Stimulated activated CD4-positive, alpha-beta T cell treated with anti-CD3 and anti-CD28 coated beads, Interleukin-4, amount 100 ng/mL, for 48 hours (primary cell): Measurements from ENCODE around the gene CCDC141.

Experiments
- DNase-seq, 2 donors: peaks; one replicate each; pipeline ENCODE4 v3.0.0-alpha.2; 2020; ENCODE audit warnings: low read depth in 2 of 2

The CCDC141 gene

DNA sequence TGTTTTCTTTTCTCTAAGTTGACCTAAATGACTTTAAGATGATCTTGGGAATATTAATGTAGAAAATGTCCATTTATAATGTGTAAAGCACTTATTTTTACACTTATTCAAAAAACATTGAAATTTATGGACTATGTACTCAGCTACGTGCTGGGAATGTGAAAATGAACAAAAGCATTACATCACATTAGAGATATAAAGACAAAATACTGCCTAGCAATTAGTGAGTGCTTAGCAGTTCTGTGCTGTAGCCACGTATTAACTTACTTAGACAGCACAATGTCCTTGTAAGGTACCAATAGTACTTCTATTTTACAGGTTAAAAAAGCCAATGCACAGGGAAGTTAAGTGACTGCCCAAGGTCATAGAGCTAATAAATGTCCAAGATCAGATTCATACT, 138.9 kb downstream of the CCDC141 start:
- no peak for DNase-seq

- no peak for DNase-seq
Measured at GRCh38 chr2:178910005-178910404, 139.9 kb downstream of the CCDC141 start.

DNA sequence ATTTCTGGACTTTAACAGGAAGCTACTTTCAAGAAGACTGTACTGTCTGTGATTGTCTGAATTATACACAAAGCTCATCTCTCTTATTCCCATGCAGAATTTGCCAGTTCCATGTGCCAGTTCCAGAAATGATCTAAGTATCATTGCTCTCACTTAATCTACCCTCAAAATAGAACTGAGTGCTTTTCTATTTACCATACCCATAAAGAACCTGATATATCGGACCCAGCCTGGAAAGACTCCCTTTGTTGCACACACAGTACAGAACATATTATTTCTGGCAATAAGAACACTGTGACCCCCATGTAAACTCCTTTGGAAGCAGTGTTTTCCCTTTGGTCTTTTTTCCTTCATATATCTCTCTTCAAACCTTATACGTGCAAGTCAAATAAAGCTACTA, 140.4 kb downstream of the CCDC141 start:
- DNase-seq = no peak

DNA sequence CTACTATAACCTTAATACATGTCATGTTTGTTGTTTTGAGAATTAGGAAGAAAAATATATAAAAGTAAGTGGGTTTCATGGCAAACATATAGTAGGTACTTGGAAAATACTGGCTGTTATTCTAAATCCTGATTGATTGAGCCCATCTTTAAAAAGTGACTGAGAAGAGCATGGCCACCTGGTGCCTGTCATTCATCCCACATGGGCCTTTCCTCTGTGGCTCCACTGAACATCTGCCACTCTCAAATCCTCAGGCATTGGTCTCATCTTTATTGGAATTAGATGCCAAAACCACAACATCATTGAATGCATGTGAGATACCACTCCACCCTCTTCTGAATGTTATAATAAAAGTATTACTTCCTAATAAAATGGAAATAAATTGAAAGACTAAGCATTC, 141.1 kb downstream of the CCDC141 start:
- no peak for DNase-seq

- no peak for DNase-seq
Measured at GRCh38 chr2:178905261-178905660, 144.7 kb downstream of the CCDC141 start.

DNA sequence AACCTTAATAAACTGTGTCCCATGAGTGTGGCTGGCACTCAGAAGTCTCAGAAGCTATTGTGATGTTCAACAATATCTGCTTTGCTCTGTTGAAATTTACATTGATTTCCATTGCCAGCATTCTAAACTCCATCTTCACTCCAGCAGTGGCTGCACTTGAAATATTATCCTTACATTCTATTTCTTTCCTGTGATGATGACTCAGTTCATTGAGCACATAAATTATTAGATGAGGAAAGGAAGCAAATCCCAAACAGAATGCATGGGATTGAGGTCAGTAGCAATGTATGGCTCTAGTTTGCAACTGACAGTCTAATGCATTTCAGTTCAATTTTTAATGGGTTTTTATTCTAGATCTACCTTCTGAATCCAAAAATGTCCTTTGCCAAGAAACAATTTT, 150.3 kb downstream of the CCDC141 start:
- no peak for DNase-seq

- DNase-seq = no peak
Measured at GRCh38 chr2:178895872-178896271, 154.1 kb downstream of the CCDC141 start.

- DNase-seq = no peak
Measured at GRCh38 chr2:178895171-178895570, 154.8 kb downstream of the CCDC141 start.

GRCh38 chr2:178892751-178893625, 156.9 kb downstream of the CCDC141 start:
- no peak for DNase-seq

DNA sequence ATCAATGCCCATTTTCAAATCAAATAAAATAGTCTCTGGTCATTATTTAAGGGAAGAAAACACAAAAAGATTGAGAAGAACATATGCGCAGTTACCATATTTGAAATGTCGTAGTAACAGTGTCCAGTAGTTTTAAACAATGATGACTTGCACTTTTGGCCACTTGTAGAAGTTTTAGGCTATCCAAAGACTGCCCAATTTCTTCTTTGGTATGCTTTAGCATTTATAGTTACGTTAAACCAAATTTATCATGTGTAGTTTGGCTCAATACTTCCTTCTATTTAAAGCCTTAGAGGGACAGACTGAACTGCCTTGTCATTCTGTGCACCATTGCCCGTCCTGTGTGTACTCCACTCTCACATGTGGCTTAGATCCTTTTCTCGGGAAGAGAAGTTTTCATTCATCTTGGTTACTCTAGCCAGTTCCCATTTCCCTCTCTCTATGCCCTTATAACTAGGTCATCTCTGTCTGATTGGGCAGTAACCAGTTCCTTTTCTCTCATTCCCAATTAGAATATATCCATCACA, 157.9 kb downstream of the CCDC141 start:
- DNase-seq = no peak

DNA sequence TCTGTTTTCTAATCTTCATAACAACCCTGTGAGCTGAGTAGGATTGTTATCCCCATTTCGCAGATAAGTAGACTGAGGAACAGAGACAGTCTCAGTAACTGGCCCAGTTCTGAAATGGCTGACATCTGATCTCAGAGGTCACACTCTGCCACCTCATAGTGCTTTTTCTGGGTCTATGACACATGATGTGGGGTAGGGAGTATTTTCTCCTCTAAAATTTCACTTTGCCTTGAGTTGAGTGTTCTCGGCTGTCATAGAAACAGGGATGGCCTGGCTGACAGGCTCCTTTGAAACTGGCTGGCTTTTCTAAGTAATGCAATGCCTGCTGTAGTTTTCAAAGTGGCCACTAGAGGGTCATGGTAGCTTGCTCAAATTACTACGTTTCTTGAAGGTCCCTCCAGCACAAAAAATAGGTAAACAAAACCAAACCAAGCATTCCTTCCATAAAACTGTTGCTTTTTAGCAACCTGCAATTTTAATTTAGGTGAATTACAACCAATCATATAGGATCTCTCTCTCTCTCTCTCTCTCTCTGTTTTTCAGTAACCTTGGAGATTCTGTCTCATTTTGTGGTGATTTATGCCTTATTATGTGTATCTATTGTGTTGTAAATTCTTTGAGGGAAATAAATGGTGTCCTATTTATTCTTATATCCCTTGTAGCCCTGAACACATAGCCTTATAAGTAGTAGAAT, 158.5 kb downstream of the CCDC141 start:
- DNase-seq = peak; percentile 53 to 55

GRCh38 chr2:178886006-178886405, 163.9 kb downstream of the CCDC141 start:
- DNase-seq = no peak

DNA sequence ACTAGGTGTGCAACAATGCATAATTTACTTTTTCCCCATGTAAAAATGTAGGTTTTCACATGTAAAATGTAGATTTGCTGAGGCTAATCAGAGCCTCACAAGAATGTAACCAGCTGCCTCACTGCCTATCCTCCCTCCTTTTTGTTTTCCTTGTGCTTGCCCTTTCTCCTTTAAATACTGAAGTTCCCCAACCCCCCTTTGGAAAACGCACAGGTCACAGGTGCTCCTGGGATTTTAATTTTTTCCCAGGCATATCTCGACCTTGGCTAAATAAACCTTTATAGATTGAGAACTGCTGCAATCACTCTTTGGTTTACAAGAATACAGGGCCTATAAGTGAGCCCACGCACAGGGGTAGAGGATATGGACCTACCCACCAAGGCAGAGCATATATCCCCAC, 165.5 kb downstream of the CCDC141 start:
- no peak for DNase-seq

- DNase-seq = no peak
Measured at GRCh38 chr2:178882666-178883440, 167.1 kb downstream of the CCDC141 start.

DNA sequence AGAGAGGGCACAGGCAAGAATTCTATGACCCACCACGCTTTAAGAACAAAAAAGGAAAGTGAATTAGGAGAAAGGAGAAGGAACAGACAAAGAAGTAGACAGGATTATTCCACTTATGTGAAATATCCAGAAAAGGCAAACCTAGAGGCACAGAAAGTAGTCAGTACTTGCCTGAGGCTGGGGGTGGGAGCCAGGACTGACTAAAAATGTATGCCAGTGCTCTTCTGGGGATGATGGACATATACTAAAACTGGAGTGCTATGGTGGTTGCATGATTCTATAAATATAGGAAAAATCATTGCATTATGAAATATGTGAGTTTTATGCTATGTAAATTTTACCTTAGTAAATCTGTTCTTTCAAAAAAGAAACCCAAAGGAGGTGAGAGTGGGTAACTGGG, 168.9 kb downstream of the CCDC141 start:
- no peak for DNase-seq

DNA sequence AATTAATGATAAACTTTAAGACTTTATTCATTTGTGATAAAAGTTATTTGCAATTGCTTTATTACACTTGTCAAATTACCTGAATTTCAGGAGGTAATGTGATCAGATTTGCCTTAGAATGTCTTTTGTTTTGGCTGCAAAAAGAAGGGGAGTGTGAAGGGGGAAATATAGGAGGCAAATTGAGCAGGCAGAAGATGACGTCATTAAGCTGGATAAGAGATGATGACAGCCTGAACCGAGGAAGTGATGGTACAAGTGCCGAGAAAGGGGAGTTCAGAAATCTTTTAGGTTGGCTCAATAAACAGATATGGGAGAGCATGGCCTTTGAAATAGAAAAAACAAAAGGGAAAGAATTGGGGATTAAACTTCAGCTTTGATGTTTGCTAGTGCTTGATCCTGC, 169.7 kb downstream of the CCDC141 start:
- DNase-seq = no peak

GRCh38 chr2:178877874-178878273, 172.1 kb downstream of the CCDC141 start:
- DNase-seq = no peak

- no peak for DNase-seq
Measured at GRCh38 chr2:178874529-178875240, 175.3 kb downstream of the CCDC141 start.

GRCh38 chr2:178873912-178874311, 176.0 kb downstream of the CCDC141 start:
- DNase-seq = no peak

GRCh38 chr2:178871536-178871935, 178.4 kb downstream of the CCDC141 start:
- no peak for DNase-seq

DNA sequence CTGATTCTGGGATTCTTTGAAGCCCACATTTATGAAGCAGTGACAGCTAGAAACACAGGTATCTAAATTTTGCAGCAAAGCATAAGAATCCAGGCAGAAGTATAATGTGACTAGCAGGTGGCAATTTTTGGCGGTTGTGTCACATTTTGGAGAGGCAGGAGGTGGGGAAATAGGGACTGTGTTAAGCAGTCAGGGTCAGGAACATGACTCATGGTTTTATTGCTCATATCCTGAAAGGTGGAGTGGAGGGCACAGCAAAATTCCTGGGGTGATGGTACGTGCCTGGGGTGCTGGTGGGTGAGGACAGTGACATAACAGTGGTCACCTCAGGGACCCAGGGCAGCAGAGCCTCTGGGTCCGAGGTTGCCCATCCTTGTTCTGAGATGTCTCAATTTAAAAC, 179.2 kb downstream of the CCDC141 start:
- no peak for DNase-seq

- no peak for DNase-seq
Measured at GRCh38 chr2:178865999-178866398, 183.9 kb downstream of the CCDC141 start.
